Breast epithelium (tissue), 3 donors: ENCODE results near the gene CACNB2.

ENCODE experiments used
- CTCF ChIP-seq, 3 donors: fragments of 450-650 bp; IDR thresholded peaks; one replicate each; pipeline ENCODE4 v1.5.1; 2016 to 2017; ENCODE audit warnings: antibody characterized with exemption in 3 of 3, mild to moderate bottlenecking in 3 of 3, moderate library complexity in 3 of 3
- POLR2AphosphoS5 ChIP-seq, 3 donors: sonication (generic); formaldehyde crosslinking; IDR thresholded peaks; one replicate each; pipeline ENCODE4 v1.6.1; 2017; ENCODE audit warnings: antibody characterized with exemption in 3 of 3

GRCh38 chr10:18523858-18524257 lies 383.6 kb downstream of the CACNB2 start:
- TF ChIP-seq CTCF (IDR thresholded peaks at IDR 0.05) (no peak), POLR2AphosphoS5 (IDR thresholded peaks at IDR 0.05) (no peak)
